K562 (cell line): ENCODE data around the gene SHC1. TPM values are rescaled to one million over a fixed set of nuclear protein-coding genes. Genes with fewer than 3 reads are reported as not detected.

ENCODE experiments used
- CBX1 ChIP-seq: sonication (generic); IDR thresholded peaks from 2 replicates; pipeline ENCODE4 v1.6.1; 2016; ENCODE audit warnings: antibody characterized with exemption, low read depth, mild to moderate bottlenecking
- CCAR2 ChIP-seq: fragments of 200-400 bp; formaldehyde crosslinking; IDR thresholded peaks from 2 replicates; pipeline ENCODE4 v1.6.1; 2017; ENCODE audit warnings: mild to moderate bottlenecking, low read depth, low read length
- CREM ChIP-seq: IDR thresholded peaks from 2 replicates; pipeline ENCODE4 v1.6.1; 2014; ENCODE audit warnings: antibody characterized with exemption, low read depth
- MTA1 ChIP-seq: fragments of 450-650 bp; IDR thresholded peaks from 2 replicates; pipeline ENCODE4 v1.6.1; 2017; ENCODE audit warnings: borderline replicate concordance
- NONO ChIP-seq, 2 experiments: fragments of 200-400 bp in 1 of 2; fragments of 450-650 bp in 1 of 2; formaldehyde crosslinking in 1 of 2; IDR thresholded peaks; 2 replicates each; pipeline ENCODE4 v1.6.1; 2017; ENCODE audit warnings: low read depth in 2 of 2, mild to moderate bottlenecking in 2 of 2, moderate library complexity in 2 of 2, low read length in 1 of 2
- PHF8 ChIP-seq: fragments of 200-600 bp; sonication (generic); IDR thresholded peaks from 2 replicates; pipeline ENCODE4 v1.6.1; 2012; ENCODE audit warnings: mixed run types, mild to moderate bottlenecking, inconsistent platforms, low read length, moderate library complexity, borderline replicate concordance
- PTBP1 ChIP-seq: fragments of 200-400 bp; formaldehyde crosslinking; IDR thresholded peaks from 2 replicates; pipeline ENCODE4 v1.6.1; 2017; ENCODE audit warnings: low read depth, low read length
- RBFOX2 ChIP-seq: fragments of 200-400 bp; formaldehyde crosslinking; IDR thresholded peaks from 2 replicates; pipeline ENCODE4 v1.6.1; 2017; ENCODE audit warnings: low read depth, mild to moderate bottlenecking, low read length, moderate library complexity
- TCF7L2 ChIP-seq: fragments of 150-350 bp; IDR thresholded peaks from 2 replicates; pipeline ENCODE4 v1.6.1; 2016; ENCODE audit warnings: low read depth, mild to moderate bottlenecking, low read length, moderate library complexity
- THRB ChIP-seq: fragments of 450-650 bp; formaldehyde crosslinking; conservative IDR thresholded peaks from 2 replicates; pipeline ENCODE4 v1.4.0; 2022; ENCODE audit warnings: mild to moderate bottlenecking, missing genetic modification characterization
- ZBTB7A ChIP-seq: IDR thresholded peaks from 2 replicates; pipeline ENCODE4 v1.6.1; 2011; ENCODE audit warnings: low read depth, mild to moderate bottlenecking, low read length, moderate library complexity, borderline replicate concordance; ENCODE audit not compliant: control insufficient read depth
- ZFP91 ChIP-seq: sonication (generic); formaldehyde crosslinking; IDR thresholded peaks from 2 replicates; pipeline ENCODE4 v1.8.0; 2022; ENCODE audit warnings: mild to moderate bottlenecking, missing genetic modification reagents
- ZNF75A ChIP-seq: fragments of 450-650 bp; formaldehyde crosslinking; IDR thresholded peaks from 2 replicates; pipeline ENCODE4 v1.4.0; 2020; ENCODE audit warnings: mild to moderate bottlenecking
- polyA plus RNA-seq, 8 experiments: library from polyadenylated mRNA; depleted of rRNA in 4 of 8; stranded (reverse) in 5 of 8; unstranded in 3 of 8; fragments of >200 nt; fragmentation: Nextera tagmentation in 2 of 8; fragmentation: Illumina TruSeq in 1 of 8; extraction: Ambion mirVana in 2 of 8; extraction: Trizol in 1 of 8; gene quantifications; 2 replicates each; pipeline versions ENCODE4 v1.2.1 to v1.2.3, GENCODE V29; 2011 to 2014; ENCODE audit warnings: inconsistent platforms in 1 of 8, missing spikeins in 1 of 8
- total RNA-seq, 7 experiments: library from RNA; depleted of rRNA in 6 of 7; stranded (reverse); fragments of >200 nt in 6 of 7; fragmentation: Illumina TruSeq in 2 of 7; extraction: Trizol in 2 of 7; gene quantifications; 2 replicates each; pipeline versions ENCODE4 v1.2.1 to v1.2.3, GENCODE V29; 2011 to 2021; ENCODE audit warnings: low replicate concordance in 1 of 7
- TF ChIP-seq, protein P1 (sequence below): IDR thresholded peaks from 2 replicates; pipeline ENCODE4 v1.6.1; 2011; ENCODE audit not compliant: insufficient read length; ENCODE audit errors: extremely low read depth

The SHC1 gene
- total and polyA plus RNA-seq, 9 of the 15 experiments (the other 6 are each of a cell fraction or from before 2014, with no cell fraction given) = 4.1 to 113 (median 51.9) TPM

GRCh38 chr1:154961207-154962155 is 9.1 kb downstream of the SHC1 start, which contains the start of gene PYGO2 (continued):
- TF ChIP-seq ZNF75A (peak; percentile 23; the same call in 1 of the 2 replicates), CBX1 (no peak; the same call in 1 of the 2 replicates), RBFOX2 (peak; percentile 92), ZBTB7A (peak; percentile 93), CREM (peak; percentile 47; the same call in 1 of the 2 replicates), PTBP1 (0 out of 2 replicates have a peak, but pooled peaks have one; percentile 34), NONO (IDR thresholded peaks at IDR 0.05; ENCODE audit: low read depth in 2 of 2, low read length in 1 of 2) (peak in 1 of 2 experiments; percentile 99; a peak in 3 of 4 replicates), CCAR2 (no peak), PHF8 (peak; percentile 86; the same call in 1 of the 2 replicates), THRB (peak; percentile 85), TCF7L2 (peak; percentile 83), ZFP91 (CRISPR knock-in tag) (no peak), MTA1 (0 out of 2 replicates have a peak, but pooled peaks have one; percentile 36)
- TF ChIP-seq, protein P1, sequence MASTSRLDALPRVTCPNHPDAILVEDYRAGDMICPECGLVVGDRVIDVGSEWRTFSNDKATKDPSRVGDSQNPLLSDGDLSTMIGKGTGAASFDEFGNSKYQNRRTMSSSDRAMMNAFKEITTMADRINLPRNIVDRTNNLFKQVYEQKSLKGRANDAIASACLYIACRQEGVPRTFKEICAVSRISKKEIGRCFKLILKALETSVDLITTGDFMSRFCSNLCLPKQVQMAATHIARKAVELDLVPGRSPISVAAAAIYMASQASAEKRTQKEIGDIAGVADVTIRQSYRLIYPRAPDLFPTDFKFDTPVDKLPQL = no peak
